MCF 10A (cell line): ENCODE measurements around the gene SYNGR4. TPM values are rescaled to one million over a fixed set of nuclear protein-coding genes. Genes with fewer than 3 reads are reported as not detected.

Experiments used
- BruUV-seq: library from RNA; stranded (reverse); fragments of 400-500 nt; replicated peaks from 2 replicates; lab custom pipeline; 2021; lab: Mats Ljungman, UMichigan
- CTCF ChIA-PET: fragments of 300-600 bp; sonication (Branson Sonifier 250); formaldehyde crosslinking; extraction: SDS; loops from one replicate; lab custom pipeline; 2021; ENCODE audit warnings: antibody characterized with exemption, inconsistent platforms; lab: Yijun Ruan, JAX
- POLR2A ChIA-PET: fragments of 300-600, 350-650 bp; sonication (Branson Sonifier 250); formaldehyde crosslinking; extraction: SDS; loops from one replicate; lab custom pipeline; 2020; ENCODE audit warnings: antibody characterized with exemption, inconsistent platforms; lab: Yijun Ruan, JAX
- DNase-seq: peaks from one replicate; pipeline ENCODE4 v3.0.0-alpha.2; 2018; ENCODE audit not compliant: unreplicated experiment
- H3K27ac Mint-ChIP-seq: one replicate; pipeline ENCODE4 v1.8.0; 2022; ENCODE audit warnings: mild to moderate bottlenecking, low read depth, mixed read lengths; ENCODE audit not compliant: unreplicated experiment
- H3K27me3 Mint-ChIP-seq: one replicate; pipeline ENCODE4 v1.8.0; 2022; ENCODE audit warnings: mixed read lengths; ENCODE audit not compliant: insufficient read depth, unreplicated experiment
- H3K36me3 Mint-ChIP-seq: one replicate; pipeline ENCODE4 v1.8.0; 2022; ENCODE audit warnings: mild to moderate bottlenecking, moderate library complexity, mixed read lengths; ENCODE audit not compliant: insufficient read depth, unreplicated experiment
- H3K4me1 Mint-ChIP-seq: one replicate; pipeline ENCODE4 v1.8.0; 2022; ENCODE audit warnings: mixed read lengths; ENCODE audit not compliant: insufficient read depth, unreplicated experiment
- H3K4me3 Mint-ChIP-seq: one replicate; pipeline ENCODE4 v1.8.0; 2022; ENCODE audit warnings: mild to moderate bottlenecking, moderate library complexity, mixed read lengths; ENCODE audit not compliant: unreplicated experiment
- H3K9me3 Mint-ChIP-seq: one replicate; pipeline ENCODE4 v1.8.0; 2022; ENCODE audit warnings: mixed read lengths; ENCODE audit not compliant: unreplicated experiment
- intact Hi-C: fragments of 100-400 bp; cut with micrococcal nuclease; formaldehyde crosslinking; loops from 2 replicates; pipeline ENCODE4 v1.14.1; 2022
- total RNA-seq: library from RNA; stranded (reverse); gene quantifications from 2 replicates; pipeline ENCODE4 v1.2.3, GENCODE V29; 2022
- TF ChIP-seq, protein P1 (sequence below): fragments of 200-600 bp; IDR thresholded peaks from one replicate; pipeline ENCODE4 v1.8.0; 2022; ENCODE audit warnings: antibody characterized with exemption, mild to moderate bottlenecking; ENCODE audit not compliant: unreplicated experiment

Gene SYNGR4
- total RNA-seq, 1 experiment from 2014 or later: not detected

DNA sequence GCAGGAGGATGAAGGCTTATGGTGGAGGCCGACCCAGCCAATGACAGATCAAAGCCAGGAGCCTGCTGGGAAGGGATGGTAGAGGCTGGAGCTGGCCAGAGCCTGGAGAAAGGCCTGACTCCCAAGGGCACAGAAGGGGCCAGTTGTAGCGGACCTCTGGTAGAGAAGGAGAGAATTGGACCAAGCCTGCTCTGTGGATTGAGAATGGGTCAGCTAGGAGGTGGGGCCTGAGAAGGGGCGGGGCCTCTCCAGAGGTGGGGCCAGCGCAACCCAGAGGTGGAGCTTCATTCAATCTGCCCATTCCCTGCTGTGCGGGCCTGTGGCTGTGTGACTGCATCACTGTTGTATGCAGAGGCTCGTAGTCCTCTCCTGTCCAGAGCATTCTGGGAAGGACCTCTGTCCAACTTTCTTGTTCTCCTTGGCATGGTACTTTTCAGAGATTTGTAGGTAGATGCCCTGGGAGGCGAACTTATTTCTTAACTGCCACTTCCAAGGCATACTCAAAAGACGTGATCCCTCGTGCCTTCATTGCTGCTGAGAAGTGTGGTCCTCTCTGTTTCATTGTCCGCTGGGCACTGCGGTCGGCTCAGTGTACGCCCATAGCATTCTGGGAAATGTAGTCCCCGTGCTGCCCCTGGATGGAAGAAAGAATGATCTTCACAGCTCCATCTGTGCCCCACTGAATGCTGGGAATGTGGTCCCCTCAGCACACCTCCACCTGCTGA is 36.0 kb downstream of the SYNGR4 start:
- no peak overlapping the region for H3K27ac Mint-ChIP-seq
- peaks cover 40% of the 10 kb centered on the region for H3K4me1 Mint-ChIP-seq
- H3K27me3 Mint-ChIP-seq: peaks cover 5% of the 10 kb centered on the region
- TF ChIP-seq, protein P1, sequence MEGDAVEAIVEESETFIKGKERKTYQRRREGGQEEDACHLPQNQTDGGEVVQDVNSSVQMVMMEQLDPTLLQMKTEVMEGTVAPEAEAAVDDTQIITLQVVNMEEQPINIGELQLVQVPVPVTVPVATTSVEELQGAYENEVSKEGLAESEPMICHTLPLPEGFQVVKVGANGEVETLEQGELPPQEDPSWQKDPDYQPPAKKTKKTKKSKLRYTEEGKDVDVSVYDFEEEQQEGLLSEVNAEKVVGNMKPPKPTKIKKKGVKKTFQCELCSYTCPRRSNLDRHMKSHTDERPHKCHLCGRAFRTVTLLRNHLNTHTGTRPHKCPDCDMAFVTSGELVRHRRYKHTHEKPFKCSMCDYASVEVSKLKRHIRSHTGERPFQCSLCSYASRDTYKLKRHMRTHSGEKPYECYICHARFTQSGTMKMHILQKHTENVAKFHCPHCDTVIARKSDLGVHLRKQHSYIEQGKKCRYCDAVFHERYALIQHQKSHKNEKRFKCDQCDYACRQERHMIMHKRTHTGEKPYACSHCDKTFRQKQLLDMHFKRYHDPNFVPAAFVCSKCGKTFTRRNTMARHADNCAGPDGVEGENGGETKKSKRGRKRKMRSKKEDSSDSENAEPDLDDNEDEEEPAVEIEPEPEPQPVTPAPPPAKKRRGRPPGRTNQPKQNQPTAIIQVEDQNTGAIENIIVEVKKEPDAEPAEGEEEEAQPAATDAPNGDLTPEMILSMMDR: no peak
- BruUV-seq: no TSS peak
- intact Hi-C loops: no loop called here
- POLR2A ChIA-PET: interaction anchor here (0.7 to 1.5 kb wide), 2 partner anchors 37 to 197 kb away, joined by 3 to 4 read pairs; partner anchors contain the start of genes SYNGR4 and TMEM143
- peak; percentile 67 for DNase-seq
- H3K4me3 Mint-ChIP-seq: no peak overlapping the region
- no peaks in the 10 kb centered on the region for H3K36me3 Mint-ChIP-seq
- CTCF ChIA-PET: interaction anchor here (1.0 kb wide), 1 partner anchor 13 kb away, joined by 3 read pairs; no protein-coding TSS in a partner anchor
- H3K9me3 Mint-ChIP-seq: no peaks in the 10 kb centered on the region

DNA sequence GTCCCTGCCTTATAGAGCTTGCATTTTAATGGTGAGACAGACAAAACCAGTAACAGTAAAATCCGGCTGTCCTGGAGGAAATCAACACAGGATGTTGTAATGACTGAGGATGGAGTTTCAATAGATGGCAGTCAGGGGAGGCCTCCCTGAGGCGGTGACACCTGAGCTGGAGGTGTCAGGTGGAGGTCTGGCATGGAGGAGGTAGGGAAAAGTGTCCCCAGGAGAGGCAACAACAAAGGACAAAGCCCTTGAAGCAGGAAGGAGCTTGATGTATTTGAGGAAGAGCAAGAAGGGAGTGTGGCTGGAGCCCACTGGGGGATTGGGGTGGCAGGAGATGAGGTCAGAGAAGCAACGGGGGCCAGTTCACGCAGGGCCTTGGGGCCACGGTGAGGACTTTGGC is 37.1 kb downstream of the SYNGR4 start:
- POLR2A ChIA-PET: no interaction called here
- CTCF ChIA-PET: interaction anchor here (2.0 kb wide), 1 partner anchor 10 kb away, joined by 9 read pairs; the partner anchor contains the start of gene KDELR1
- no peaks in the 10 kb centered on the region for H3K27me3 Mint-ChIP-seq
- peaks cover 29% of the 10 kb centered on the region for H3K4me1 Mint-ChIP-seq
- intact Hi-C loops: no loop called here
- peak overlapping the region; percentile 5 for H3K27ac Mint-ChIP-seq
- DNase-seq: no peak
- TF ChIP-seq, protein P1: no peak
- no peak overlapping the region for H3K4me3 Mint-ChIP-seq
- BruUV-seq: no TSS peak
- no peaks in the 10 kb centered on the region for H3K36me3 Mint-ChIP-seq
- no peaks in the 10 kb centered on the region for H3K9me3 Mint-ChIP-seq

DNA sequence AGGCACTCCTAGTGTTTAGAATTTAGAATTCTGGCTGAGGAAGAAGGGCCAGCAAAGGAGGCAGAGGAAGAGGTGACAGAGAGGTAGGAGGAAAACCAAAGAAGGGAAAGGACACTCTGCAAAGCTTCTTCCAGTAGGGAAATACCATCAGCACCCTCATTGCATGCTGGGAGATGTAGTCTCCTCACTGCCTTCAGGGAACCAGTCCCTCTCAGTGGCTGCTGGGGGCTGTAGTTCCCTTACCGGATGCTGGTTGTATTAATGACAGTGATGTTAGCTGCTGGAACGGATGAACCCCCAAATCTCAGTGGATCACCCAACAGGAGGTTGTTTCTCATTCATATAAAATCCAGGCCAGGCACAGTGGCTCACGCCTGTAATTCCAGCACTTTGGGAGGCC is 39.4 kb downstream of the SYNGR4 start:
- Mint-ChIP-seq H3K27ac (no peak overlapping the region), H3K27me3 (no peaks in the 10 kb centered on the region)

More for the DNA sequence above, 39.4 kb downstream of the SYNGR4 start:
- Mint-ChIP-seq H3K4me1 (peaks cover 16% of the 10 kb centered on the region), H3K4me3 (no peak overlapping the region), H3K9me3 (no peaks in the 10 kb centered on the region), H3K36me3 (no peaks in the 10 kb centered on the region)
- ChIA-PET POLR2A (interaction anchor here (0.9 to 1.3 kb wide), 2 partner anchors 41 to 215 kb away, joined by 3 read pairs; partner anchors contain the start of genes RPL18 and SPHK2), CTCF (interaction anchor here (0.6 kb wide), 1 partner anchor 69 kb away, joined by 3 read pairs; no protein-coding TSS in a partner anchor)
- peak; percentile 48 for DNase-seq
- no TSS peak for BruUV-seq
- TF ChIP-seq, protein P1: no peak
- intact Hi-C loops: no loop called here
